Naive thymus-derived CD4-positive, alpha-beta T cell (primary cell): ENCODE results near the gene CBY1. TPM values are rescaled to one million over a fixed set of nuclear protein-coding genes. Genes with fewer than 3 reads are reported as not detected.

Source experiments
- ATAC-seq: fragments of 150-1000 bp; cut with Tn5 transposase; 2 replicates; pipeline ENCODE4 v1.10.0; 2021; ENCODE audit warnings: mild to moderate bottlenecking, moderate library complexity
- CTCF ChIA-PET: fragments of 350-600 bp; sonication (Branson Sonifier 250); formaldehyde crosslinking; loops from one replicate; lab custom pipeline; 2021; ENCODE audit warnings: antibody characterized with exemption; lab: Charles Lee
- POLR2A ChIA-PET: fragments of 350-600 bp; sonication (Branson Sonifier 250); formaldehyde crosslinking; loops from one replicate; lab custom pipeline; 2021; ENCODE audit warnings: antibody characterized with exemption, inconsistent platforms; lab: Charles Lee
- DNase-seq, 9 donors: peaks; one replicate each; pipeline versions ENCODE4 v3.0.0 to v3.0.0-alpha.2; 2020 to 2022; ENCODE audit warnings: mixed read lengths in 1 of 9
- H3K27ac ChIP-seq: one replicate; pipeline ENCODE4 v1.7.0; 2013; ENCODE audit warnings: mild to moderate bottlenecking, low read depth, low read length, moderate library complexity
- H3K27me3 ChIP-seq, 2 donors: one replicate each; pipeline ENCODE4 v1.7.0; 2013; ENCODE audit warnings: low read length in 2 of 2, mild to moderate bottlenecking in 2 of 2, moderate library complexity in 2 of 2; ENCODE audit not compliant: control insufficient read depth in 2 of 2, insufficient read depth in 2 of 2
- H3K36me3 ChIP-seq, 3 experiments: 1 replicate in 2 of 3; 2 replicates in 1 of 3; pipeline ENCODE4 v1.7.0; 2013; ENCODE audit warnings: low read length in 3 of 3, mild to moderate bottlenecking in 3 of 3, moderate library complexity in 1 of 3; ENCODE audit not compliant: insufficient read depth in 3 of 3, control insufficient read depth in 2 of 3
- H3K4me1 ChIP-seq, 2 donors: one replicate each; pipeline ENCODE4 v1.7.0; 2013; ENCODE audit warnings: low read length in 2 of 2, mild to moderate bottlenecking in 2 of 2, moderate library complexity in 1 of 2; ENCODE audit not compliant: control insufficient read depth in 2 of 2, insufficient read depth in 2 of 2
- H3K4me3 ChIP-seq: 2 replicates; pipeline ENCODE4 v1.7.0; 2013; ENCODE audit warnings: mild to moderate bottlenecking, low read length
- H3K9me3 ChIP-seq, 3 experiments: 1 replicate in 2 of 3; 2 replicates in 1 of 3; pipeline ENCODE4 v1.7.0; 2013; ENCODE audit warnings: low read length in 3 of 3; ENCODE audit not compliant: control insufficient read depth in 2 of 3
- H3K27ac Mint-ChIP-seq, 9 donors: one replicate each; pipeline ENCODE4 v1.8.0; 2020 to 2022; ENCODE audit warnings: mixed read lengths in 9 of 9, mild to moderate bottlenecking in 8 of 9, moderate library complexity in 5 of 9, inconsistent platforms in 2 of 9
- H3K27me3 Mint-ChIP-seq, 5 donors: one replicate each; pipeline ENCODE4 v1.8.0; 2021 to 2022; ENCODE audit warnings: mixed read lengths in 5 of 5, mild to moderate bottlenecking in 1 of 5
- H3K36me3 Mint-ChIP-seq, 5 donors: one replicate each; pipeline ENCODE4 v1.8.0; 2020 to 2022; ENCODE audit warnings: mixed read lengths in 5 of 5, mild to moderate bottlenecking in 3 of 5, inconsistent platforms in 1 of 5
- H3K4me1 Mint-ChIP-seq, 7 donors: one replicate each; pipeline ENCODE4 v1.8.0; 2020 to 2022; ENCODE audit warnings: mixed read lengths in 7 of 7, mild to moderate bottlenecking in 3 of 7, inconsistent platforms in 1 of 7
- H3K4me3 Mint-ChIP-seq, 10 donors: one replicate each; pipeline ENCODE4 v1.8.0; 2020 to 2022; ENCODE audit warnings: mild to moderate bottlenecking in 10 of 10, mixed read lengths in 10 of 10, moderate library complexity in 6 of 10, inconsistent platforms in 2 of 10
- H3K9me3 Mint-ChIP-seq, 11 donors: one replicate each; pipeline ENCODE4 v1.8.0; 2020 to 2022; ENCODE audit warnings: mixed read lengths in 11 of 11, mild to moderate bottlenecking in 4 of 11, inconsistent platforms in 1 of 11, moderate library complexity in 1 of 11
- intact Hi-C, 2 donors: fragments of 100-400 bp; cut with micrococcal nuclease; formaldehyde crosslinking; loops; one replicate each; pipeline ENCODE4 v1.15.1; 2023
- polyA plus RNA-seq, 2 donors: library from polyadenylated mRNA; unstranded; fragments of 300-500 nt; fragmentation: Illumina TruSeq; gene quantifications; one replicate each; pipeline ENCODE4 v1.2.3, GENCODE V29; 2021
- total RNA-seq, 6 experiments: library from RNA in 5 of 6; stranded (reverse) in 5 of 6; gene quantifications; 1 replicate in 5 of 6; 2 replicates in 1 of 6; pipeline ENCODE4 v1.2.3 and lab custom pipeline; 2021 to 2026

CBY1 gene
- total and polyA plus RNA-seq, 7 experiments from 2014 or later, result 8.1 to 39.9 (median 12.7) TPM

DNA sequence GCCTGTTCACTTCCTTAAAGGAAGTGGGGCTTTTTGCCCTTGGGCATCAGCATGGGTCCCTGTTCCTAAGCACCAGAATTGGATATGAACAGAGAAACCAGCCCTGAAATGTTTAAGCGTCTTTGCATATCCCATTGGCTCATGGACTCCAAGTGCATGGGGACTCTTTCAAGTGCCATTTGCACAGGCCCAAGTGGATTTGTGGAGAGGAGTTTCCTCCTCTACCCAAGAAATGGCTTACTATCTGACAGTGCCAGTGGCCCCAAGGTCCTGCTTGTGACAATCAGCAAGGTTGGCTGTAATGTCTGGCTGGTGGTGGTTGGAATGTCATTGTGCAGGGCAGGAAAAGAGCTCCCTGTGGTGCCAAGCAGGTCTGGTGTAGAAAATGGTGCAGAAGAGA lies 29.3 kb downstream of the CBY1 start:
- Histone ChIP-seq H3K27me3 (no peaks in the 10 kb centered on the region), H3K4me3 (no peak overlapping the region), H3K9me3 (no peaks in the 10 kb centered on the region), H3K36me3 (peaks cover 0 to 72% (median 18%) of the 10 kb centered on the region in 3 experiments), H3K4me1 (peaks cover 5 to 11% of the 10 kb centered on the region in 2 donors), H3K27ac (no peak overlapping the region)
- ChIA-PET POLR2A (interaction anchor here (0.7 to 1.2 kb wide), 2 partner anchors 13 to 74 kb away, joined by 3 to 5 read pairs; no protein-coding TSS in a partner anchor), CTCF (no interaction called here)
- peaks cover 12 to 28% (median 24%) of the 10 kb centered on the region in 7 donors for H3K4me1 Mint-ChIP-seq
- no peaks in the 10 kb centered on the region for H3K27me3 Mint-ChIP-seq
- no peak for DNase-seq
- H3K4me3 Mint-ChIP-seq, result no peak overlapping the region
- intact Hi-C loops, result no loop called here
- H3K36me3 Mint-ChIP-seq, result peaks cover 0 to 32% (median 17%) of the 10 kb centered on the region in 5 donors
- peaks cover 0 to 2% (median 0%) of the 10 kb centered on the region in 11 donors for H3K9me3 Mint-ChIP-seq
- peak overlapping the region in 3 of 9 donors; percentile 3 to 69 (median 25) for H3K27ac Mint-ChIP-seq
- ATAC-seq, result no peak

DNA sequence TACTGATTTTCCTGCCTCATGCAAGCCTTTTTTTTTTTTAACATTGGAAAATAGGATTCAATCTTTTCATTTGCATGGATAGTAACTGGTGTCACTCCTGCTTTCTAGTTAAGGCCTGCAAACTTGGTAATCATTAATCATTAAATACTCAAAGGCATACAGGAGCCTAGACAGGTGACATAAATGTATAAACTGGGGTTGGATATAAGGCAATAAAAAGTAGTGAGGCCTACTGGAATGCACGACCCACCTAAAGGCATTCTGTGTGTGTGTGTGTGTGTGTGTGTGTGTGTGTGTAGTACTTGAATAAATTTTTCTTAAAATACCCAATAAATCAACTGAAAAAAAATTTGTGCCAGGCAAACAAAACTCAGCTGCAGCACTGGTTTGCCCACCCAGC lies 33.2 kb downstream of the CBY1 start:
- no peaks in the 10 kb centered on the region for H3K4me1 ChIP-seq
- no peak overlapping the region for H3K4me3 Mint-ChIP-seq
- no peaks in the 10 kb centered on the region for H3K9me3 Mint-ChIP-seq
- DNase-seq (no peak), ATAC-seq (no peak)
- H3K9me3 ChIP-seq, result no peaks in the 10 kb centered on the region
- ChIA-PET CTCF (interaction anchor here (0.6 kb wide), 1 partner anchor 35 kb away, joined by 3 read pairs; no protein-coding TSS in a partner anchor), POLR2A (interaction anchor here (1.0 kb wide), 1 partner anchor 8 kb away, joined by 4 read pairs; the partner anchor contains the start of gene TOMM22)
- intact Hi-C loops, result no loop called here
- no peak overlapping the region for H3K27ac Mint-ChIP-seq
- H3K4me1 Mint-ChIP-seq, result peaks cover 9 to 24% (median 21%) of the 10 kb centered on the region in 7 donors
- no peaks in the 10 kb centered on the region for H3K27me3 Mint-ChIP-seq
- H3K4me3 ChIP-seq, result no peak overlapping the region
- peaks cover 0 to 64% (median 14%) of the 10 kb centered on the region in 3 experiments for H3K36me3 ChIP-seq
- H3K27me3 ChIP-seq, result no peaks in the 10 kb centered on the region
- peaks cover 0 to 31% (median 4%) of the 10 kb centered on the region in 5 donors for H3K36me3 Mint-ChIP-seq
- no peak overlapping the region for H3K27ac ChIP-seq

DNA sequence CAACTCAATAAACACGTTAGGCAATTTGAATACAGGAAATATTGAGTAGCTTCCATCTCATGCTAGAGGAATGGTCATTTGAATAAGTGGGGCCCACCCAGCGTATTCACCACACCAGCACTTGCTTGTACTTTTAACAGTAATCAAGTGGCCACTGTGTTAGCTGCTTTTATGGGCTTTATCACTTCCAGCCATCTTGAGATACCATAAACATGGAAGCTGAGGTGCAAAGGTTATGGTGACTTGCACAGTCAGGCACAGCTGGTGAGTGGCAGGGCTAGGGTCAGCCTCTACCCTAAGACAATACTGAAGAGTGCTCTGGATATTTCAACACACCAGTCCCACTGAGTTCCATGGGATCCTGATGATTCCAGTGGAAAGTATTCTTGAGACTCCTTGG lies 37.6 kb downstream of the CBY1 start:
- ATAC-seq (no peak), DNase-seq (no peak)
- Histone ChIP-seq H3K27me3 (no peaks in the 10 kb centered on the region), H3K36me3 (peaks cover 0 to 20% (median 0%) of the 10 kb centered on the region in 3 experiments), H3K4me3 (no peak overlapping the region), H3K27ac (no peak overlapping the region), H3K9me3 (no peaks in the 10 kb centered on the region), H3K4me1 (peaks cover 18% of the 10 kb centered on the region in 2 donors)
- CTCF ChIA-PET, result no interaction called here
- Mint-ChIP-seq H3K4me1 (peaks cover 35 to 61% (median 54%) of the 10 kb centered on the region in 7 donors), H3K27ac (peak overlapping the region in 3 of 9 donors; percentile 3 to 44 (median 16)), H3K36me3 (peaks cover 0 to 33% (median 3%) of the 10 kb centered on the region in 5 donors), H3K27me3 (no peaks in the 10 kb centered on the region), H3K9me3 (no peaks in the 10 kb centered on the region), H3K4me3 (no peak overlapping the region)
- POLR2A ChIA-PET, result interaction anchor here (0.6 to 1.0 kb wide), 3 partner anchors 10 to 300 kb away, joined by 3 read pairs; no protein-coding TSS in a partner anchor
- intact Hi-C loops, result no loop called here

DNA sequence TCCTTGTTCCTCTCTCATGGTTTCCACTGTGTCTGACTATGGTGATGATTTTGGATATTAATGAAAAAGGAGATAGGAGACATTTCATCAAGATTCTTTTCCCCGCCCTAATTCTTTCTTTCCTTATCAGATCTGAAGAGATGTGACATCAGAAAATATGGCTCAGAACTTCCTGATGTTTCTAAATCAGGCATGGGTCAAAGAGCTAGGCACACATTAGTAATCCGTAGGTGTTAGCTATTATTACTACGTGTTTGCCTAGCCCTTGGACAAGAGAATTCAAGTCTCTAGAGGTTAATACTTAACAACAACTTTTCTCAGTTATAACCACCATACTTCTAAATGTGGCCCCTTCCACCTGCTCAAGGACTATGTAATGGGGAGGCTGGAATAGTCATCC lies 38.5 kb downstream of the CBY1 start:
- Mint-ChIP-seq H3K36me3 (peaks cover 0 to 38% (median 3%) of the 10 kb centered on the region in 5 donors), H3K9me3 (no peaks in the 10 kb centered on the region), H3K27ac (peak overlapping the region in 6 of 9 donors; percentile 5 to 72 (median 15)), H3K27me3 (no peaks in the 10 kb centered on the region), H3K4me1 (peaks cover 44 to 70% (median 63%) of the 10 kb centered on the region in 7 donors), H3K4me3 (peak overlapping the region in 2 of 10 donors; percentile 5 to 14)
- ChIA-PET CTCF (no interaction called here), POLR2A (interaction anchor here (1.1 to 1.5 kb wide), 2 partner anchors 13 to 57 kb away, joined by 3 to 8 read pairs; partner anchors contain the start of gene TOMM22)
- H3K9me3 ChIP-seq, result no peaks in the 10 kb centered on the region
- peaks cover 26 to 27% of the 10 kb centered on the region in 2 donors for H3K4me1 ChIP-seq
- H3K36me3 ChIP-seq, result peaks cover 0 to 13% (median 0%) of the 10 kb centered on the region in 3 experiments
- intact Hi-C loops, result loop anchor here in 1 of 2 donors (5.0 kb wide), 1 partner anchor 188 kb away; the partner anchor contains the start of gene DDX17
- no peaks in the 10 kb centered on the region for H3K27me3 ChIP-seq
- no peak overlapping the region for H3K4me3 ChIP-seq
- ATAC-seq (no peak), DNase-seq (no peak)
- H3K27ac ChIP-seq, result no peak overlapping the region

DNA sequence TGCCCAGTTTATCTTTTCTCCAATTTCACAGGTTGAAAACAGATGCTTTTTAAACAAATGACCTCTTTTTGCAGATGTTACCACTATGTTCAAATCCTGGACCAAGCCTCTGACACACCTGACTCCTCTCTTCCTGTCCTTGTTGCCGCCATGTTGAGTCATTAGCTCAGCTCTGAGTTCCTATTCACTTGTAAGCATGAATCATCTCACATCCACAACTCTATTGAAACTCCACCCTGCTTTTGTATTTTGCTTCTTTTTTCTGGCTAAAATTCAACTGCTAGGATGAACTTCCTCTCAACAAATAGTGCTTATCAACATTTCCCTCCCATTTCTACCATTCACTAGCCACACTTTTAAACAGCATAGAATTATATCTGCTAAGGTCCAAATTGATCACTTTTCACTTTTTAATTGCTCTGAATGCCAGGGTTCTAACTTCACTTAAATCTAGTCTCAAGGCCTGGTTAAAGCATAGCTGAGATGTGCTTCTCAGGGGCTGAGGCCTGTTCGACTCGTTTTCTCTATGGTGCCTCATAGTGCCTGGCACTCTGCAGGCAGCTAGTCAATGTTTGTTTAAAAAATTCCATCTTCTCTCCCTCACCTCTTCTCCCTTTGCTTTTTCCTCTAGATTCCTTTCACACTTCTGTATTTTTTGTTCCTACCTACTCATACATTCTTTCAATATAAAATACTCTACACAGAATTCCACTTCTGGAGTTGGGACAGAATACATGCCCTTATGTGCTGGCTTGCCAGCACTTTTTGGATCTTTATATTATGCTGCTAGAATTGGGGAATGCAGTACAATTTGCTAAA lies 40.4 kb downstream of the CBY1 start:
- no peaks in the 10 kb centered on the region for H3K9me3 Mint-ChIP-seq
- H3K36me3 Mint-ChIP-seq, result peaks cover 0 to 34% (median 3%) of the 10 kb centered on the region in 5 donors
- no peaks in the 10 kb centered on the region for H3K9me3 ChIP-seq
- H3K27ac ChIP-seq, result peak overlapping the region; percentile 47
- ATAC-seq (no peak), DNase-seq (peak in 1 of 9 donors; percentile 25)
- no peaks in the 10 kb centered on the region for H3K27me3 Mint-ChIP-seq
- intact Hi-C loops, result loop anchor here in 1 of 2 donors (5.0 kb wide), 1 partner anchor 190 kb away; the partner anchor contains the start of gene DDX17
- peak overlapping the region; percentile 44 to 100 (median 84) for H3K27ac Mint-ChIP-seq
- H3K4me1 ChIP-seq, result peaks cover 30 to 34% of the 10 kb centered on the region in 2 donors
- POLR2A ChIA-PET, result interaction anchor here (0.8 to 4.4 kb wide), 4 partner anchors 9 to 36 kb away, joined by 4 to 32 read pairs (median 6); partner anchors contain the start of genes GTPBP1 and TOMM22
- peaks cover 47 to 81% (median 68%) of the 10 kb centered on the region in 7 donors for H3K4me1 Mint-ChIP-seq
- H3K27me3 ChIP-seq, result no peaks in the 10 kb centered on the region
- CTCF ChIA-PET, result interaction anchor here (0.6 to 4.1 kb wide), 4 partner anchors 9 to 519 kb away, joined by 3 to 22 read pairs (median 4); partner anchors contain the start of gene TOMM22
- H3K4me3 ChIP-seq, result no peak overlapping the region
- peaks cover 0 to 8% (median 0%) of the 10 kb centered on the region in 3 experiments for H3K36me3 ChIP-seq
- H3K4me3 Mint-ChIP-seq, result peak overlapping the region; percentile 14 to 94 (median 70)
